ENCODE results near the gene ZBTB5.

DNA sequence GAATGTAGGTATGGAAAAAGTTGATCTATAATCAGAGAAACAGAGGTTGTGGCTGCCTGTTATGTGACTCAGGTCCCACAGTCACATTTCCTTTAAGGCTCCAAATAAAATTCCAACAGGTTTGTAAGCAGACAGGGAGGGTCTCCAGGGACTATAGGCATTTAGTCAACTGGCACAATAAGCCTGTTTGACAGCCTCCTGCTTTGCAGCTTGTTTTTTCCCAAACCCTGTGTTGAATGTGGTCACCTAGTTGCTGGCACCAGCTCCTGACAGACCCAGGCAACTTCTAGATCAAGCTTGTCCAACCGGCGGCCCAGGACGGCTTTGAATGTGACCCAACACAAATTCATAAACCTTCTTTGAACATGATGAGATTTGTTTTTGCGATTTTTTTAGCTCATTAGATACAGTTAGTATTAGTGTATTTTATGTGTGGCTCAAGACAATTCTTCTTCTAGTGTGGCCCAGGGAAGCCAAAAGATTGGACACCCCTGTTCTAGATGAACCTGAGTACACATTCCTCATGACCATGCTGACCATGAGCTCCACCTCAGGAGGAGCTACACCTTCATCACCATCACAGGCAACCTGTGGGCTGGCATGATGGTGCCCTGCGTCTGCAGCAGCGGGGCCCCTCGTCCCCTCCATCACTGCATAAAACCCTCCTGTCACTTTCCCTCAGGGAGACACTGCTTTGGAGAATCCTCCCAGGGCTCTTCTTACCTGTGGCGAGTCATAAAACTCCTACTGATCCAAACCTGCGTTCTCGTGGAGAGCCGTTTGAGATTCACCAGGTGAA, 58.4 kb downstream of the ZBTB5 start:
- TF ChIP-seq CTCF (IDR thresholded peaks at IDR 0.05) = no peak
- TF ChIP-seq IRF1 (CRISPR knock-in tag; IDR thresholded peaks at IDR 0.05) = no peak
- no peak for TF ChIP-seq NR3C1 (CRISPR knock-in tag; conservative IDR thresholded peaks at IDR 0.05; ENCODE audit: low read depth)
- TF ChIP-seq ESRRA (CRISPR knock-in tag; IDR thresholded peaks at IDR 0.05; ENCODE audit: borderline replicate concordance) = no peak
- TF ChIP-seq KAT7 (CRISPR knock-in tag; IDR thresholded peaks at IDR 0.05; ENCODE audit: borderline replicate concordance) = no peak
- no peak for TF ChIP-seq FOXK1 (CRISPR knock-in tag; IDR thresholded peaks at IDR 0.05)
- no peak for TF ChIP-seq SMAD3 (CRISPR knock-in tag; IDR thresholded peaks at IDR 0.05; ENCODE audit: borderline replicate concordance)
- TF ChIP-seq ZMAT4 (CRISPR knock-in tag; IDR thresholded peaks at IDR 0.05) = no peak
- no peak for TF ChIP-seq SP1 (CRISPR knock-in tag; conservative IDR thresholded peaks at IDR 0.05)
